NCI-H2227 treated with DMSO at 0.1 percent for 48 hours (cell line): ENCODE measurements around the gene MYPN.
"Not testable (repeated sequence)": the region's sequence is repeated elsewhere in the genome, so short reads cannot be mapped to it uniquely, and the experiment has no call there.

Source experiments
- DNase-seq: peaks from one replicate; lab custom pipeline; 2025; lab: John Stamatoyannopoulos, UW

The MYPN gene

DNA sequence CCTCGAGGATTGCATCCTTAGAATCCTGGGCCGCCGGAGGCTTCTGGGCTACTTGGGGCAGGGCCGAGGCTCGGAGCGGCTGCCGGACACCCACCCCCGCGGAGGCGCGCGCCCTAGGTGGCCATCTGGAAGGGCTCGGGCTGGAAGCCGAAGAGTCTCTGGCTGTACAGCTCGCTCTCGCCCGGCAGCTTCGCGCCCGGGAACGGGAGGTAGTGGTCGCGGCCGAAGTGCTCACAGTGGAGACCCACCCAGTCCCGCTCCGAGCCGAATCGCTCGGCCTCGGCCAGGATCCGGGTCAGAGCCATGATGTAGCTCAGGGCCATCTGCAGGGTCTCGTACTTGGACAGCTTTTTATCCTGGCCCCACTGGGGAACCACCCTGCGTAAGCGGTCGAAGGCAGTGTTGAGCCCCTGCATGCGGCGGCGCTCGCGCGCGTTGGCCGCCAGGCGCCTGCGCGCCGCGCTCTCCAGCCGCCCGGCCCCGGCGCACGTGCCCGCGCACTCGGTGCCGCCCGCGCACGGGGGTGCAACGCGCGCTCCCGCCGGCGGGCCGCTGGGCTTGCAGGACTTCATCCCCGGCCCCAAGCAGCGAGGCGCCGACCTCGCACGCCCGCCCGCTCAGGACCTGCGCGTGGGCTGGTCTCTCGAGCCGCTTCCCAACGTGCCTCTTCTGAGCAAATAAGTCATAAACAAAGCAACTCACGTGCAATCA, 122.0 kb downstream of the MYPN start:
- DNase-seq, result peak; percentile 74

DNA sequence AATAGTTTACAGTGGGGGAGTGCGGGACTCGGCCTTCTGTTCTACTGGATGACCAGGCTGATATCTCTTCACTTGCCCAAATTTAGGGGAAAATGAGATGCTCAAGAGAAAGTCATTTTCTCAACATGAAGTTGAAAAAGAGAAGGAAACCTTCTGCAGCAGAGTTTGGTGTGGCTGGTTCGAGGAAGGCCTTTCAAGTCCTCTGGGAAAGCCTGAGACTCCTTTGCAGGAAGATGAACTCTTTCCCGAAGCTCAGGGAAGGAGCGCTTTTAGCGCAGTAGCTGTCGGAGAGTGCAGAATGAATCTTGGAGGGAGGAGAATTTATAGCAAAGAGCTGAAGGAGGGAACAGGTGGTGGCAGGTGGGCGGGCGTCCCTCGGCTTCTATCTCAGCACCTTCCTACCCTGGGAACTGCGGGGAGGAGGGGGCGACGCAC, 122.5 kb downstream of the MYPN start, which contains the start of gene ATOH7:
ATOH7 (minus strand) TSS at position 297 of the 435 bp plus-strand sequence. CDS start 436 bp downstream, outside the sequence.
- DNase-seq, result no peak

DNA sequence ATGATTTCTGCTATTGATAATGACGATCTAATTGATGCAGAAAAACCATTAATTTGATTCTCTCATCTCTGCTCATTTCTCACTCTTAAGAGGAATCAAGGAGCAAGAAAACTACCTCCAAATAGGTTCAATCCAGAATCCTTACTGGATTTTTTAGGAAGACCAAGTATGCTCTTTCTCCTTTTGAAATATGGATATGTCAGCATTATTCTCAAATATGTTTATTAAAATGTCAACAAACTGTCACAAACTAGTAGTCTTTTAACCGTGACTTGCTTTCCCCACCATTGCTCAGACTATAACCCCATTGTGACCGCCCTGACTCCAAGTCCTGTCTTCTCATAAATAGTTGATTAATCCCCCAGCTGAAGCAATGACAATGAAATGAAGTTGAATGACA, 123.8 kb downstream of the MYPN start:
- no peak for DNase-seq

DNA sequence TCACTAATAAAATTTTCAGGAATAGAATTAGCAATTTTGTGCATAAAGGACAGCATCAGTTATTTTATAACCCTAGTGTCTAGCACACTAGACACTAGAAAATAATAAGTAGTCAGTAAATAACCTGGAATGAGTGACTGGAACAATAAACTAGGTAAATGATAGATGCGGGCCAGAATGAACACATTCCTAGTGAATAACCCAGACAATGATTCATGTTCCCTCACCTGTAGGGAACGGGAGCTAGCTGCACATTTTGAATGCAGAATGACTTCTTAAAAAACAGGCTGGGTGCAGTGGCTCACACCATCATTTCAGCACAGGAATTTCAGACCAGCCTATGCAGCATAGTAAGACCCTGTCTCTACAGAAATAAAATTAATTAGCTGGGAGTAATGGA, 125.8 kb downstream of the MYPN start:
- DNase-seq, result no peak

DNA sequence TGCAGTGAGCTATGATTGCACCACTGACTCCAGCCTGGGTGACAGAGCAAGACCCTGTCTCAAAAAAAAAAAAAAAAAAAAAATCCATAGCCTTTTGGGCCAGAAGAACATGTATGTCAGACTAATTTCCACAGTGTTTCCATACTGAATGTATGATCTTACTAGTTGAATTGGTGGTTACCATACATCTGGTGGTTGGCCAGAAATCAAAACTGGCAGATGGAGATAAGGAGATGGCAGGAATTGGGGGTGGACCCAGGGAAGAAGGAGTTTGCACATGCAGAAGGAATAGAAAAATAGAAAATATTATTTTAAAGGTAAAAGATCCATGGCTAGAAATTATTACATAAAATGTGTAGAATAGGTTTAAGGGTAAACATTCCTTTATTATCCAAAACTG, 126.3 kb downstream of the MYPN start:
- DNase-seq, result no peak

DNA sequence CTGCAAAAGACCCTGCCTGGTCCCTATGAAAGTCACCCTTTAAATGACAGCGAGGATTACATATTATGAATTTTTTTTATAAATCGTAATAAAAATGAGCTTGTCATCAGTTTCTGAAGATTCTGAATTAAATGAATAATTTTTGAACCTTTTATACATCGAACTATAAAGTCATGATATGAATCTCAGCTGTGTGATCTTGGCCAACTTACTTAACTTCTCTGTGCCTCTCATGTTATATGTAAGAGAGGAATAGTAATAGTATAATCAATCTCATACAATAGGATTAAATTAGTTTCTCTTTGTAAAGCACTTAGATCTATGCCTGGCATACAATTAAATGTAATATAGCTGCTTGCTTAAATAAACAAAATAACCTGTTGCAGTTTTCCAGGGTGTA, 127.9 kb downstream of the MYPN start:
- no peak for DNase-seq

DNA sequence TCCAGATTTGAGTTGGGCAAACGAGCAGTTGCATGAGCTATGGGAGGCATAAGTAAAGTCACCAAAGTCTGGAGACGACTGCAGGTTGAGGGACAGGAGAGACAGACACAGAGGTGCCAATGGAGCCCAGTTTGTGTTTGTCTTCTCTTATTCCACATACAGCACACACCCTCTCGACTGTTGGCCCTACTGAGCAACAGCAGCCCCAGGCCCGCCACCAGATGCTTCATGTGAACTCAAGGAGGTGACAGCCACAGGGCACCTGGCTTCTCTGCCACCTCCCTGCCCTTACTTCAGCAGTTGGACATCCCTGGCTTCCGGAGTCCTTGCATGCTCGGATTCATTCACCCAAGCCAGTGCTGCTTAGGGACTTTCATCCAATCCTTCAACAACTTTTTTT, 129.1 kb downstream of the MYPN start:
- DNase-seq, result no peak

DNA sequence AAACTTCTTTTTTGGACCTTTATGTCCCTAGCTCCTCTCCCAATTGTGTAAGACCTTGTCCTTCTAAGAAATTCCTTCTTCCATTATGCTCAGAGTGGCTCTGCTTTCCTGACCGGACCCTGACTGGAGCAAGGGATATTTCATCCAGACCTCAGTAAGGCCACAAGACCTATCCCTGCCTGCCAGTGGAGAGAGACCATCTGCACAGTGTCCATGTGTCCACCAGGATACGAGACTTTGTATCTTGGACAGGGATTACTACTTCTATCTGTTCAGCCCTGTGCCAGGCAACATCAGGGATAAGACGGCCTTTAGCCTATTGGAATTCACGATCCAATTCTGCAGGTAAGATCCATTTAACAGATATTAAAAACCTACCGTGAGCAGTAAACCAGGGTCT, 129.8 kb downstream of the MYPN start:
- no peak for DNase-seq

DNA sequence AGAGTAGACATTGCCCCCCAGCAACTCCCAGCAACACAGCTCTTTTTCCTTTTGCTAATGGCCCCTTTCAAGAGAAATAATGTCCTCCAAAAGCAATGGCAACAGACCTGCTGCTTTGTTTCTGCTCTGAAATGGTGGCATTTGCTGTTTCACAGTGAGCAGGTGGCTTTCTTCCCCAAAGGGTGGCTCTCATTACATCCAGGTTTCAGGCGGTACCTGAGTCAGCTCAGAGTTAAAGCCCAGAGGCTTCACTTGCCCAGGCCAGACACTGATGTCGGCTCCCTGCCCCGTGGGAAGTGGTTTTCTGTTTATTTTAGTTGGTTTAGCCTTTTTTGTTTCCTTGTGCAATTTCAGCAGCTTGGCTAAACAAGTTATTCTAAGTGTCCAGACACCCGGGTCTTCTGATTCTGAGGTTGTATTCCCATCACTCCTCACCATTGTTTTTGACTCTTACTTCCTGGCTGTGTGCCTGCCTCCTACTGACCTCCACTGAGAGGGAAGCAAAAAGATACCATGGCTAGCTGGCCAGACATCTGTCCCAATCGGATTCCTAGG, 130.4 kb downstream of the MYPN start:
- no peak for DNase-seq

DNA sequence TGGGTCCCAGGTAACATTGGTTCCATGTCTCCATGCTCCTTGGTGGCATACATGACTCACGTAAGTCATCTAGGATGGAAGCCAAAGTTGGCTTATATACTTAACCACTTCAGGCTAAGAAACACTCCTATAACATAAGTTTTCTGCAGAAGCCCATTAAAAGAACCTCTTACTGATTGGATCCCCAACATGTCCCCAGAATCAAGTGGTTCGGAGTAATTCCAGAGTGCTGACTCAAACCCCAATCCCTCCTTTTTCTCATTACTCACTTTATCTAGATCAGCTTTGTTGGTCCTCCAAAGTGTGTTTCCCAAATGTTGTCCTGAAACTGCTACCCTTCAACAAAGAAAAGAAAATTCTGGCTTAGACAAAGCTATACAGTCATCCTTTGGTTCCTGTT, 132.8 kb downstream of the MYPN start:
- no peak for DNase-seq

DNA sequence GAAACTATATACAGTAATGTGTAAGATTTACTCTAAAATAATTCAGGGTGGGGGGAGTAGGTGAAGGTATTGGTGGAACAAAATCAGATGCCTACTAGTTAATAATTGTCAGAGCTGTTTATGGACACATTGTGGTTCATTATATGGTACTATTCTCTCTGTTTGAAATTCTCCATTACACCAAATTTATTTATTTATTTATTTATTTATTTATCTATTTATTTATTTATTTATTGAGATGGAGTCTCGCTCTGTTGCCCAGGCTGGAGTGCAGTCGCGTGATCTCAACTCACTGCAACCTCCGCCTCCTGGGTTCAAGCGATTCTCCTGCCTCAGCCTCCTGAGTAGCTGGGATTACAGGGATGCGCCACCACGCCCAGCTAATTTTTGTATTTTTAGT, 137.1 kb downstream of the MYPN start:
- DNase-seq, result not testable (repeated sequence)

DNA sequence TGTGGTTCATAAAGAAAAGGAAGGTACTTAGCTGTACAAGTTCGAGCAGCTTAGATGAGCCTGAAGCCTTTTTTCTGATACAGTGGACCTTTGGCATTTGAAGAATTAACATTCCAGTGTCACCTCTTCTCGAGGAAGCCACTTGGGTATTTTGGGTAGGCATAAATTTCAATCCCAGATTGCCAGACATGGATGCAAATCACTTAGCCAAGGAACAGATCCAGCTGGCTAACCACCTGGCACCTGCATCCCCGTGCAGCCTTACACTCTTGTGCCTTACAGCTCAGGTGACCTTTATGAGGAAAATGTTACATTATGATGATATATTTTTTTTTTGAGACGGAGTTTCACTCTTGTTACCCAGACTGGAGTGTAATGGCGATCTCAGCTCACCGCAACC, 138.6 kb downstream of the MYPN start:
- DNase-seq, result no peak

DNA sequence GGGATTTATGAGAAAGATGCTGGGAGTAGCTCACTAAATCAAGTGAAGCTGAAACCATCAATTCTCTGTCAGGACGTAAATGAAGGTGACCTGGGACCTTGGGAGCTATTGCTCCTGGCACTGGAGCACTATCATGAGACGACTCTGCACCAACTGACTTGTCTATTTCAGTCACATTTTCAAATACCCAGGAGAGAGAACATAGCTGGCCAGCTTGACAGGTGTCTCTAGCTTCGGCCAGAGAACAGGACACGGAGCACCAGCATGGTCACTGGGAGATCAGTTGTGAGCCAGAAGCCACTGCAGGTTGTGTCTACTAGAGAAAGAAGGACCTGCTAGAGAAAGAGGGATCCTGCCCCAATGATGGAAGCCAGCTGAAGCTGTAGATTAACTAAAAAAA, 140.0 kb downstream of the MYPN start:
- DNase-seq, result no peak

DNA sequence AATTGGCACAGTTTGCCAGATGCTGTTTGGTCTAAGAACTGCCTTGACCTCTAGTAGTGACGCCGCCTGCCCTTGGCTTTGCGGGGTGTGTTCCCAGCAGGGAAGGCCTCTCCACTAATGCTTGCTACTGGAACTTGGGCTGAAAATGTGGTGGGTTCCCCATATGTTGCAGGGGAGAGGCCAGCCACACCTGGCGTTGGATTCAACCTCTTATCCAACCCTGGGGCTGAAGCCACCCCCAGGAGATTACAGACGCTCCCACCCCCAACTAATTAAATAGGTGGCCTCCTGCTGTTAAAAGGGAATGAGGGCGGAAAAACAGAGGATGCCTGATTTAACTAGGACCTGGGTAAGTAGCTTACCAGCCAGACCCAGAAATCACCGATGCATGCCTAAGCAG, 141.9 kb downstream of the MYPN start:
- DNase-seq, result no peak

DNA sequence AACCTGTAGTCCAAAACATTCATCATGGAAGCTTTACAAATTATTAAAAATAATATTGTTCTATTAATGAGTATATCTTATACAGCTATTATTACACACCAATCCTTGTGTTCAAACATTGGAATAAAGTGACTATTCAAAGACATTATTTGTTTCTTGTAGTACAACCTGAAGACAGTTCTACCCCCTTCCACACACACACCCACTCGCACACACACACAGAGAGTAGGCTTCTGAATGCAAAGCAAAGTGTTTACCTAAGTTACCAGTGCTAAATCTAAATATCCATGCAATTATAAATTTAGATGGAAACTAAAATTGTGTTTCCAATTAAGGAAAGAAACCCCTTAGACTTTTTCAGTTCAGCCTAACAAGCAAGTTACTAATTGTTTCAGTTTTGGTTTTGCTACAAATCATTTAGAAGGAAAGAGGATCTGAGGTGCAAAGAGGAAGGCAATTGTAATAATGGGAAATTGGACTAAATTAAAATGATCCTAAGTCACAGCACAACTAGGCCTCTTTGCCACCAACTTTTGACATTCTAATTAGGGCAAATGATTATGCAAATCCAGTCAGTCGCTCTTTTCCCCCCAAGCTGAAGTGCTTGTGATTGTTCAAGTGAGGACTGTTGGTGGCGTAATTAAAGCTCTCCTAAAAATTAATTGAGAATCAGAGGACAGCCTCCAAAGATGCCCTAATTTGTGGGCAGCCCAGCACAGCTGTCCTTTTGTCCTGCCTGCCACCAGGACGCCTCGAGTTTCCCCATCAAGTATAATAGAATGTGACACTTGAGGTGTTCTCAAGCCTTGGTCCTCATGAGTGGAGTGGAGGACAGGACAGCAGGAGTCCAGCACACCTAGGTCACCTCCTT, 142.6 kb downstream of the MYPN start:
- DNase-seq, result no peak

DNA sequence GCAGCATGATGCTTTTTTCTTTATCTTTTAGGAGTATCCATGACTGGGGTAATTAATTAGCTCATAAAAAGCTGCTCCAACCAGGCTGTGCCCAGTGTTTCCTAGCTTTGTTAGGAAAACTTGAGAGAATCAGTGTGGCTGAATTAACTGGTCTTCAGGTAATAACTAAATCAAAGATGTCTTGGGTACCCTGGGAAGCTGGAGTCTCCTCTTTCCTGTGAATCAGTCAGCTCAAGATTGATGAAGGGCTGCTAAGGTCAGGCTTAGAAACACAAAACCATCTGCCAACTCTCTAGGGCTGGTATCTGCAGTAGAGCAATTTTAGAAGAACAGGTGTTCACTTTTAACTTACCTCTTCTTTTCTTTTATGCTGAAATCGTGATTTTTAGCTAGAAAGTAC, 144.1 kb downstream of the MYPN start:
- DNase-seq, result no peak

DNA sequence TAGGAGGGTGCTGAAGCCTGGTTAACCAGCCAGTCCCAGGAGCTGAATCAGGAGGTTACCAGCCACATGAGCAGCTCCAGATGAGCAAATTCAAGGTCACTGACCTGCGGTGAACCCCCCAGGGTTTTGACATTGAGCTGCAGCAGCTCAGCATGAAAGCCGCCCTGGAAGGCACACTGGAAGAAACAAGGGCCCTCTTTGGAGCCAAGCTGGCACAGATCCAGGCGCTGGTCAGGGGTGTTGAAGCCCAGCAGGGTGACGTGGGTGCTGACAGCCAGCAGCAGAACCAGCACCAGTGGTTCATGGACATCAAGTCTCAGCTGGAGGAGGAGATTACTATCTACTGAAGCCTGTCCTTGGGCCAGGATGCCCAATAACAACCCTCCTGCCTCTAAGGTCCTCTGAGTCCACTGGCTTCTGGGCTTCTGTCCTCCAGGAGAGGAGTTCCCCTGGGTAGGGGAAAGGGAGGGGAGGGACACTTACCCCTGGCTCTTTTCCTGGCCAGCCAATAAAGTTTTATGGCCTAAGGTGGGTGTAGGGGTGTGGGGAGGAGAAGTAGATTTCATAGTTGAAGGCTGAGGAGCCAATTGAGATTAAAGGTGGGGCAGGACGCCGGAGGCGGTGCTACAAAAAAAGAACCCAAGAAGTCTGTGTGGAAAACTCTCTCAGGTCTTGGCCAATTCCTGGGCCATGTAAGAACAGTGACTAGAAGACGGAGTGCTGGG, 152.0 kb downstream of the MYPN start:
- no peak for DNase-seq
